Psoas muscle (tissue), 8 donors: ENCODE measurements around the gene ABCA12. TPM values are rescaled to one million over a fixed set of nuclear protein-coding genes. Genes with fewer than 3 reads are reported as not detected.

Experiments
- ATAC-seq, 4 donors: fragments of 200-7000 bp; cut with Tn5 transposase; one replicate each; pipeline ENCODE4 v1.9.1; 2020; ENCODE audit warnings: moderate library complexity in 3 of 4, mild to moderate bottlenecking in 2 of 4
- DNase-seq, 2 donors: peaks; one replicate each; pipeline ENCODE4 v3.0.0-alpha.2; 2020
- H3K27ac ChIP-seq: fragments of 200-600 bp; one replicate; pipeline ENCODE4 v1.8.0; 2022
- H3K27me3 ChIP-seq, 3 donors: fragments of 200-600 bp in 1 of 3; one replicate each; pipeline versions ENCODE4 v1.6.1 to v1.8.0; 2013 to 2022; ENCODE audit warnings: low read length in 2 of 3, mild to moderate bottlenecking in 2 of 3, moderate library complexity in 1 of 3; ENCODE audit not compliant: insufficient read depth in 3 of 3
- H3K36me3 ChIP-seq, 2 donors: fragments of 200-600 bp in 1 of 2; one replicate each; pipeline versions ENCODE4 v1.6.1 to v1.8.0; 2013 to 2022; ENCODE audit warnings: low read depth in 1 of 2, mild to moderate bottlenecking in 1 of 2, moderate library complexity in 1 of 2; ENCODE audit not compliant: insufficient read depth in 1 of 2
- H3K4me1 ChIP-seq: fragments of 200-600 bp; one replicate; pipeline ENCODE4 v1.8.0; 2022
- H3K4me3 ChIP-seq: fragments of 200-600 bp; one replicate; pipeline ENCODE4 v1.8.0; 2022; ENCODE audit warnings: mild to moderate bottlenecking
- H3K9me3 ChIP-seq: fragments of 200-600 bp; one replicate; pipeline ENCODE4 v1.8.0; 2022
- CTCF ChIP-seq: fragments of 200-600 bp; IDR thresholded peaks from one replicate; pipeline ENCODE4 v1.8.0; 2022; ENCODE audit warnings: antibody characterized with exemption
- WGBS, 3 donors: extraction: QIAGEN DNeasy Blood & Tissue Kit; methylation state at CpG; one replicate each; pipeline versions ENCODE4 v1.1.6 to v1.1.7; 2013; 5-methylcytosine and 5-hydroxymethylcytosine counted together
- intact Hi-C, 2 donors: fragments of 100-400 bp; cut with DNase I; formaldehyde crosslinking; loops; one replicate each; pipeline versions ENCODE4 v1.11.0 to v1.14.2; 2022
- polyA plus RNA-seq, 3 donors: library from polyadenylated mRNA; stranded (reverse); fragments of 200-250 nt; gene quantifications; one replicate each; pipeline ENCODE4 v1.2.3, GENCODE V29; 2013
- total RNA-seq, 4 donors: library from RNA; stranded (reverse); fragmentation: NEBNext Ultra II Directional in 2 of 4; extraction: Animal tissue kit (Norgen Biotek cat#: 25700) in 2 of 4; gene quantifications; one replicate each; pipeline versions ENCODE4 v1.2.1 to v1.2.4, GENCODE V29; 2021 to 2023
- donor health status: healthy with polysubstance abuse.
- donor health status: DM: no; HTN: no; CAD: no; lungs with moderate emphysema.
- donor health status: Bipolar disorder and iron deficiency.
- donor health status: healthy.
- donor health status: DM: yes; HTN: yes; CAD: no.
- donor health status: DM: no; HTN: no; CAD: no.
- donor health status: DM: no; HTN: no; CAD: no.
- donor health status: DM: yes; HTN: yes; CAD: no.

The ABCA12 gene
- total and polyA plus RNA-seq, 7 donors: not detected

- H3K4me1 ChIP-seq: no peaks in the 10 kb centered on the region
- H3K27me3 ChIP-seq: peaks cover 0 to 1% (median 0%) of the 10 kb centered on the region in 3 donors
- H3K36me3 ChIP-seq: no peaks in the 10 kb centered on the region
- no peak overlapping the region for H3K27ac ChIP-seq
- no peak for ATAC-seq
- no peak overlapping the region for H3K4me3 ChIP-seq
- no peaks in the 10 kb centered on the region for H3K9me3 ChIP-seq
- 58 to 80% (median 78%) methylated on average over 2 of the region's 2 CpGs for WGBS, 3 donors
- no peak for TF ChIP-seq CTCF
- no peak for DNase-seq
- intact Hi-C loops: no loop called here
Measured at GRCh38 chr2:215031321-215031720, 107.1 kb downstream of the ABCA12 start.

- ATAC-seq: no peak
- no peaks in the 10 kb centered on the region for H3K36me3 ChIP-seq
- H3K4me3 ChIP-seq: no peak overlapping the region
- 91 to 97% (median 94%) methylated on average over 5 of the region's 5 CpGs for WGBS, 3 donors
- H3K27me3 ChIP-seq: peaks cover 0 to 1% (median 0%) of the 10 kb centered on the region in 3 donors
- H3K4me1 ChIP-seq: no peaks in the 10 kb centered on the region
- H3K27ac ChIP-seq: no peak overlapping the region
- TF ChIP-seq CTCF: no peak
- intact Hi-C loops: no loop called here
- H3K9me3 ChIP-seq: no peaks in the 10 kb centered on the region
- no peak for DNase-seq
Measured at GRCh38 chr2:215029936-215030335, 108.5 kb downstream of the ABCA12 start.

GRCh38 chr2:215028231-215028630 is 110.2 kb downstream of the ABCA12 start:
- Histone ChIP-seq H3K9me3 (no peaks in the 10 kb centered on the region), H3K27ac (no peak overlapping the region), H3K27me3 (peaks cover 0 to 1% (median 0%) of the 10 kb centered on the region in 3 donors), H3K4me3 (no peak overlapping the region), H3K4me1 (no peaks in the 10 kb centered on the region), H3K36me3 (no peaks in the 10 kb centered on the region)
- WGBS, 3 donors: 87 to 93% (median 93%) methylated on average over 1 of the region's 1 CpG
- intact Hi-C loops: no loop called here
- TF ChIP-seq CTCF: no peak
- DNase-seq: no peak
- ATAC-seq: no peak

GRCh38 chr2:215027779-215028178 is 110.6 kb downstream of the ABCA12 start:
- Histone ChIP-seq H3K4me1 (no peaks in the 10 kb centered on the region), H3K9me3 (no peaks in the 10 kb centered on the region), H3K27ac (no peak overlapping the region), H3K27me3 (peaks cover 0 to 1% (median 0%) of the 10 kb centered on the region in 3 donors), H3K4me3 (no peak overlapping the region), H3K36me3 (no peaks in the 10 kb centered on the region)
- no peak for TF ChIP-seq CTCF
- ATAC-seq: no peak
- intact Hi-C loops: no loop called here
- WGBS, 3 donors: 45 to 46% (median 46%) methylated on average over 2 of the region's 2 CpGs
- no peak for DNase-seq

- no peak for DNase-seq
- H3K27me3 ChIP-seq: peaks cover 0 to 1% (median 0%) of the 10 kb centered on the region in 3 donors
- H3K4me3 ChIP-seq: no peak overlapping the region
- H3K36me3 ChIP-seq: no peaks in the 10 kb centered on the region
- WGBS, 3 donors: 79 to 84% (median 84%) methylated on average over 2 of the region's 2 CpGs
- ATAC-seq: no peak
- intact Hi-C loops: no loop called here
- no peak overlapping the region for H3K27ac ChIP-seq
- H3K9me3 ChIP-seq: no peaks in the 10 kb centered on the region
- TF ChIP-seq CTCF: no peak
- H3K4me1 ChIP-seq: no peaks in the 10 kb centered on the region
Measured at GRCh38 chr2:215022910-215023309, 115.5 kb downstream of the ABCA12 start.
